CD14-positive monocyte (primary cell): Measurements from ENCODE around the gene NTPCR. TPM values are rescaled to one million over a fixed set of nuclear protein-coding genes. Genes with fewer than 3 reads are reported as not detected.

Source experiments
- DNase-seq, 3 donors: peaks; one replicate each; pipeline ENCODE4 v3.0.0-alpha.2; 2011 to 2022
- H2AFZ ChIP-seq: 2 replicates; pipeline ENCODE4 v1.6.0; 2012; ENCODE audit warnings: mild to moderate bottlenecking, low read depth, low read length, inconsistent platforms; ENCODE audit not compliant: insufficient read depth, poor library complexity, severe bottlenecking
- H3K27ac ChIP-seq, 2 donors: 1 replicate in 1 of 2; 2 replicates in 1 of 2; pipeline ENCODE4 v1.5.1; 2012 to 2013; ENCODE audit warnings: low read length in 2 of 2, control low read depth in 1 of 2, inconsistent platforms in 1 of 2, low read depth in 1 of 2, mild to moderate bottlenecking in 1 of 2
- H3K27me3 ChIP-seq, 2 donors: one replicate each; pipeline versions ENCODE4 v1.6.0 to v1.6.1; 2011 to 2013; ENCODE audit warnings: low read length in 2 of 2; ENCODE audit not compliant: control insufficient read depth in 2 of 2, insufficient read depth in 2 of 2
- H3K36me3 ChIP-seq, 2 donors: replicated peaks in 1 of 2; 1 replicate in 1 of 2; 2 replicates in 1 of 2; pipeline versions ENCODE4 v1.5.1 to v1.6.1; 2012 to 2013; ENCODE audit warnings: low read length in 2 of 2, control low read depth in 1 of 2, inconsistent platforms in 1 of 2, mild to moderate bottlenecking in 1 of 2; ENCODE audit not compliant: insufficient read depth in 2 of 2, control insufficient read depth in 1 of 2
- H3K4me1 ChIP-seq, 2 donors: 1 replicate in 1 of 2; 2 replicates in 1 of 2; pipeline versions ENCODE4 v1.5.1 to v1.6.1; 2012 to 2013; ENCODE audit warnings: low read length in 2 of 2, control low read depth in 1 of 2, inconsistent platforms in 1 of 2, mild to moderate bottlenecking in 1 of 2, moderate library complexity in 1 of 2; ENCODE audit not compliant: insufficient read depth in 2 of 2, control insufficient read depth in 1 of 2
- H3K4me2 ChIP-seq: replicated peaks from 2 replicates; pipeline ENCODE3; 2012; ENCODE audit warnings: low read length, moderate library complexity, mild to moderate bottlenecking; ENCODE audit not compliant: poor library complexity, severe bottlenecking; ENCODE audit errors: extremely low read depth
- H3K4me3 ChIP-seq, 3 experiments: fragments of 200-600 bp in 1 of 3; sonication (generic) in 1 of 3; replicated peaks in 1 of 3; 1 replicate in 2 of 3; 2 replicates in 1 of 3; pipeline ENCODE4 v1.5.1; 2011 to 2013; ENCODE audit warnings: low read length in 3 of 3, mild to moderate bottlenecking in 3 of 3, control low read depth in 2 of 3, low read depth in 2 of 3, inconsistent platforms in 1 of 3, moderate library complexity in 1 of 3
- H3K79me2 ChIP-seq: 2 replicates; pipeline ENCODE4 v1.6.0; 2012; ENCODE audit warnings: mild to moderate bottlenecking, control low read depth, inconsistent platforms, low read length, moderate library complexity; ENCODE audit not compliant: insufficient read depth
- H3K9ac ChIP-seq: 2 replicates; pipeline ENCODE4 v1.6.0; 2017; ENCODE audit warnings: low read length, mild to moderate bottlenecking; ENCODE audit not compliant: insufficient read depth, poor library complexity, severe bottlenecking
- H3K9me3 ChIP-seq, 2 donors: replicated peaks in 1 of 2; 1 replicate in 1 of 2; 2 replicates in 1 of 2; pipeline versions ENCODE4 v1.5.1 to v1.6.1; 2012 to 2013; ENCODE audit warnings: low read length in 2 of 2, control low read depth in 1 of 2; ENCODE audit not compliant: control insufficient read depth in 1 of 2, insufficient read depth in 1 of 2
- H4K20me1 ChIP-seq: 2 replicates; pipeline ENCODE4 v1.6.0; 2012; ENCODE audit warnings: mild to moderate bottlenecking, low read length, control low read depth, moderate library complexity; ENCODE audit not compliant: insufficient read depth
- H3K27ac Mint-ChIP-seq, 7 donors: one replicate each; pipeline ENCODE4 v1.8.0; 2020; ENCODE audit warnings: mild to moderate bottlenecking in 7 of 7, mixed read lengths in 7 of 7, moderate library complexity in 6 of 7, inconsistent platforms in 2 of 7
- H3K27me3 Mint-ChIP-seq, 3 donors: one replicate each; pipeline ENCODE4 v1.8.0; 2021 to 2022; ENCODE audit warnings: low read depth in 3 of 3, mild to moderate bottlenecking in 3 of 3, mixed read lengths in 3 of 3, moderate library complexity in 3 of 3, inconsistent platforms in 1 of 3
- H3K36me3 Mint-ChIP-seq, 2 donors: one replicate each; pipeline ENCODE4 v1.8.0; 2020; ENCODE audit warnings: mixed read lengths in 2 of 2, inconsistent platforms in 1 of 2, mild to moderate bottlenecking in 1 of 2
- H3K4me1 Mint-ChIP-seq: one replicate; pipeline ENCODE4 v1.8.0; 2020; ENCODE audit warnings: mild to moderate bottlenecking, mixed read lengths
- H3K4me3 Mint-ChIP-seq, 2 donors: one replicate each; pipeline ENCODE4 v1.8.0; 2020; ENCODE audit warnings: mild to moderate bottlenecking in 2 of 2, mixed read lengths in 2 of 2, moderate library complexity in 1 of 2
- H3K9me3 Mint-ChIP-seq, 7 donors: one replicate each; pipeline ENCODE4 v1.8.0; 2020 to 2022; ENCODE audit warnings: mixed read lengths in 7 of 7, mild to moderate bottlenecking in 6 of 7, moderate library complexity in 6 of 7, inconsistent platforms in 2 of 7
- WGBS: methylation state at CpG from one replicate; pipeline ENCODE4 v1.1.5; 2013; ENCODE audit warnings: missing lambda C conversion rate; ENCODE audit not compliant: insufficient coverage; 5-methylcytosine and 5-hydroxymethylcytosine counted together
- intact Hi-C, 2 donors: fragments of 100-400 bp; cut with micrococcal nuclease; formaldehyde crosslinking; loops; one replicate each; pipeline versions ENCODE4 v1.15.0 to v1.15.1; 2023
- polyA plus RNA-seq, 3 donors: library from polyadenylated mRNA; depleted of rRNA in 1 of 3; unstranded in 2 of 3; stranded (reverse) in 1 of 3; fragments of 300-500 nt in 2 of 3; fragments of >200 nt in 1 of 3; fragmentation: Illumina TruSeq in 2 of 3; gene quantifications; 1 replicate in 2 of 3; 2 replicates in 1 of 3; pipeline ENCODE4 v1.2.3, GENCODE V29; 2012 to 2021
- TF ChIP-seq, protein P1 (sequence below): fragments of 200-600 bp; IDR thresholded peaks from one replicate; pipeline ENCODE4 v1.8.0; 2022; ENCODE audit warnings: antibody characterized with exemption, mild to moderate bottlenecking

NTPCR gene
- polyA plus RNA-seq, 3 donors = 8.6 to 42.0 (median 31.7) TPM

DNA sequence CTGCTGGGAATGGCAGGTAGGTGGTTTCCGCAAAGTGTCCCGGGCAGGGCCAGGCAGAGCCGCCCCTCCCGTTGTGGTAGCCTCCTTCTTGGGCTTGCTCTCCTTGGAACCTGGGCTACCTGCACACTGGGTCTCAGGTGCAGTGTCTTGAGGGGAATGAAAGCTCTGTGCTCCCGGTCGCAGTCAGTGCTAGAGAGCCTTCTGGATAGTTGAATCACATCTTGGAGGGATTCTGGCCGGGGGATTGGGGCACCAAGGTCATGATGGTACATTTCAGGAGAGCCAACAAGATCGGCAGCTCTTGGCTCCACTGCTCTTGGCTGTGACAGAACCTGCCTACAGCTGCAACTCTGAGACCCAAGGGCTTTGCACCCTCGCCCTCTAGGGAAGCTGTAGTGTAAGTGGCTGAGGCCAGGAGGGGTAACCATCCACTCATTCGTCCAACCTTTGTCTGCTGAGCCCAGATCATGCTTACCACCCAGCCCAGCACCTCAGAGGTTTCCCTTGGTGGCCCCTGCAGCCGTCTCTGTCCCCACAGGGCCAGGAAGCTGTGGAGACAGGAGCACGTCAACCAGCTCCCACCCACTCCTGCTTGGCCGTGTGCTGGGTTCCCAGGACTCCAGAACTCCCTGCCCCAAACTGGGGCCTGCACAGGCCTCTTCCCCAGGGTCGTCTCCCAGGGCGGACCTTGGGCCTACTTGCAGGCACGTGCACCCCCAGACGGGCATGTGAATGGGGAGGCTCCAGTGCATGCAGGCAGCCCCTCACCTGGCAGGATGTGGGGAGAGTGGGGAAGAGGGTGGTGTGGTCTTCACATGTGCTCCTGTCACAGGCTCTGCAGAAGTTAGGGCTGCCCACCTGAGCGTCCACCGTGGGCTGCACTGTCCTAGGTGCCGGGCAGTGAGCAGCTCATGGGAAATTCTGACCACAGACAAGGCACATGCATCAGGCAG, 40.0 kb downstream of the NTPCR start:
- H3K36me3 ChIP-seq = no peaks in the 10 kb centered on the region
- Mint-ChIP-seq H3K27ac (peak overlapping the region in 1 of 7 donors; percentile 10), H3K27me3 (no peaks in the 10 kb centered on the region), H3K4me1 (no peaks in the 10 kb centered on the region), H3K4me3 (no peak overlapping the region), H3K9me3 (peaks cover 3 to 21% (median 12%) of the 10 kb centered on the region in 7 donors), H3K36me3 (peaks cover 17 to 40% of the 10 kb centered on the region in 2 donors)
- 95% methylated on average over 18 of the region's 20 CpGs for WGBS
- H3K79me2 ChIP-seq = no peaks in the 10 kb centered on the region
- H3K4me3 ChIP-seq = no peak overlapping the region
- no peak overlapping the region for H3K27ac ChIP-seq
- no peaks in the 10 kb centered on the region for H4K20me1 ChIP-seq
- no peak overlapping the region for H3K4me2 ChIP-seq
- TF ChIP-seq, protein P1, sequence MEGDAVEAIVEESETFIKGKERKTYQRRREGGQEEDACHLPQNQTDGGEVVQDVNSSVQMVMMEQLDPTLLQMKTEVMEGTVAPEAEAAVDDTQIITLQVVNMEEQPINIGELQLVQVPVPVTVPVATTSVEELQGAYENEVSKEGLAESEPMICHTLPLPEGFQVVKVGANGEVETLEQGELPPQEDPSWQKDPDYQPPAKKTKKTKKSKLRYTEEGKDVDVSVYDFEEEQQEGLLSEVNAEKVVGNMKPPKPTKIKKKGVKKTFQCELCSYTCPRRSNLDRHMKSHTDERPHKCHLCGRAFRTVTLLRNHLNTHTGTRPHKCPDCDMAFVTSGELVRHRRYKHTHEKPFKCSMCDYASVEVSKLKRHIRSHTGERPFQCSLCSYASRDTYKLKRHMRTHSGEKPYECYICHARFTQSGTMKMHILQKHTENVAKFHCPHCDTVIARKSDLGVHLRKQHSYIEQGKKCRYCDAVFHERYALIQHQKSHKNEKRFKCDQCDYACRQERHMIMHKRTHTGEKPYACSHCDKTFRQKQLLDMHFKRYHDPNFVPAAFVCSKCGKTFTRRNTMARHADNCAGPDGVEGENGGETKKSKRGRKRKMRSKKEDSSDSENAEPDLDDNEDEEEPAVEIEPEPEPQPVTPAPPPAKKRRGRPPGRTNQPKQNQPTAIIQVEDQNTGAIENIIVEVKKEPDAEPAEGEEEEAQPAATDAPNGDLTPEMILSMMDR = no peak
- intact Hi-C loops = no loop called here
- H2AFZ ChIP-seq = no peak overlapping the region
- no peaks in the 10 kb centered on the region for H3K4me1 ChIP-seq
- no peak for DNase-seq
- H3K27me3 ChIP-seq = no peaks in the 10 kb centered on the region
- peaks cover 0 to 8% of the 10 kb centered on the region in 2 donors for H3K9me3 ChIP-seq
- no peak overlapping the region for H3K9ac ChIP-seq

DNA sequence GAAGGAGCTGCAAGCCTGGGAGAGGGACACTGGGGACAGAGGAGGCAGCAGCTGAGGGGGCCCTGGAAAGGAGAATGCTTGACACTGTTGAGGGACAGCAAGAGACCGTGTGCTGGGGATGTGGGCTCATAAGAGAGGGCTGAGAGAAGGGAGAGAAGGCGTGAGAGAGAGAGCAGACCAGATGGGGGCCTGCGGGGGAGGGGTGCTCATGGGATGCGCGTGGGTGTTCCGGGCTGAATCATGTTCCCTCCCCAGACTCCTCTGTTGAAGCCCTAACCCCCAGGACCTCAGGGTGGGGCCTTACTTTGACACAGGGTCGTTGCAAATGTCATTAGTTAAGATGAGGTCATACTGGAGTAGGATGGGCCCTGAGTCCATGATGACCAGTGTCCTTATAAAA, 40.8 kb downstream of the NTPCR start:
- no peak overlapping the region for H3K4me3 Mint-ChIP-seq
- H3K27ac ChIP-seq = no peak overlapping the region
- H3K4me3 ChIP-seq = no peak overlapping the region
- no peaks in the 10 kb centered on the region for H3K27me3 Mint-ChIP-seq
- H3K36me3 Mint-ChIP-seq = peaks cover 14 to 33% of the 10 kb centered on the region in 2 donors
- H3K36me3 ChIP-seq = no peaks in the 10 kb centered on the region
- WGBS = 91% methylated on average over 7 of the region's 7 CpGs
- H3K9me3 Mint-ChIP-seq = peaks cover 3 to 21% (median 12%) of the 10 kb centered on the region in 7 donors
- H3K9me3 ChIP-seq = peaks cover 0 to 8% of the 10 kb centered on the region in 2 donors
- no peaks in the 10 kb centered on the region for H4K20me1 ChIP-seq
- no peaks in the 10 kb centered on the region for H3K4me1 ChIP-seq
- H3K4me1 Mint-ChIP-seq = no peaks in the 10 kb centered on the region
- TF ChIP-seq, protein P1 = no peak
- no peaks in the 10 kb centered on the region for H3K79me2 ChIP-seq
- DNase-seq = no peak
- H2AFZ ChIP-seq = no peak overlapping the region
- H3K27me3 ChIP-seq = no peaks in the 10 kb centered on the region
- intact Hi-C loops = no loop called here
- peak overlapping the region in 5 of 7 donors; percentile 10 to 70 (median 57) for H3K27ac Mint-ChIP-seq
- H3K9ac ChIP-seq = no peak overlapping the region
- no peak overlapping the region for H3K4me2 ChIP-seq
